GM20431 (cell line): ENCODE results near the gene EGFR.

Experiments
- in situ Hi-C: fragments of 300-500 bp; cut with MseI, MboI; formaldehyde crosslinking; loops from one replicate; pipeline ENCODE4 v1.15.0; 2020; ENCODE audit warnings: low sequenced_read_pairs; ENCODE audit not compliant: unreplicated experiment

Gene EGFR

DNA sequence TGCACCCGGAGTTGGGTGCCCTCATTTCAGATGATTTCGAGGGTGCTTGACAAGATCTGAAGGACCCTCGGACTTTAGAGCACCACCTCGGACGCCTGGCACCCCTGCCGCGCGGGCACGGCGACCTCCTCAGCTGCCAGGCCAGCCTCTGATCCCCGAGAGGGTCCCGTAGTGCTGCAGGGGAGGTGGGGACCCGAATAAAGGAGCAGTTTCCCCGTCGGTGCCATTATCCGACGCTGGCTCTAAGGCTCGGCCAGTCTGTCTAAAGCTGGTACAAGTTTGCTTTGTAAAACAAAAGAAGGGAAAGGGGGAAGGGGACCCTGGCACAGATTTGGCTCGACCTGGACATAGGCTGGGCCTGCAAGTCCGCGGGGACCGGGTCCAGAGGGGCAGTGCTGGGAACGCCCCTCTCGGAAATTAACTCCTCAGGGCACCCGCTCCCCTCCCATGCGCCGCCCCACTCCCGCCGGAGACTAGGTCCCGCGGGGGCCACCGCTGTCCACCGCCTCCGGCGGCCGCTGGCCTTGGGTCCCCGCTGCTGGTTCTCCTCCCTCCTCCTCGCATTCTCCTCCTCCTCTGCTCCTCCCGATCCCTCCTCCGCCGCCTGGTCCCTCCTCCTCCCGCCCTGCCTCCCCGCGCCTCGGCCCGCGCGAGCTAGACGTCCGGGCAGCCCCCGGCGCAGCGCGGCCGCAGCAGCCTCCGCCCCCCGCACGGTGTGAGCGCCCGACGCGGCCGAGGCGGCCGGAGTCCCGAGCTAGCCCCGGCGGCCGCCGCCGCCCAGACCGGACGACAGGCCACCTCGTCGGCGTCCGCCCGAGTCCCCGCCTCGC is at the start of gene EGFR:
EGFR (plus strand) TSS at position 657 of the 830 bp plus-strand sequence. CDS start 261 bp downstream, outside the sequence.
- in situ Hi-C loops: no loop called here

DNA sequence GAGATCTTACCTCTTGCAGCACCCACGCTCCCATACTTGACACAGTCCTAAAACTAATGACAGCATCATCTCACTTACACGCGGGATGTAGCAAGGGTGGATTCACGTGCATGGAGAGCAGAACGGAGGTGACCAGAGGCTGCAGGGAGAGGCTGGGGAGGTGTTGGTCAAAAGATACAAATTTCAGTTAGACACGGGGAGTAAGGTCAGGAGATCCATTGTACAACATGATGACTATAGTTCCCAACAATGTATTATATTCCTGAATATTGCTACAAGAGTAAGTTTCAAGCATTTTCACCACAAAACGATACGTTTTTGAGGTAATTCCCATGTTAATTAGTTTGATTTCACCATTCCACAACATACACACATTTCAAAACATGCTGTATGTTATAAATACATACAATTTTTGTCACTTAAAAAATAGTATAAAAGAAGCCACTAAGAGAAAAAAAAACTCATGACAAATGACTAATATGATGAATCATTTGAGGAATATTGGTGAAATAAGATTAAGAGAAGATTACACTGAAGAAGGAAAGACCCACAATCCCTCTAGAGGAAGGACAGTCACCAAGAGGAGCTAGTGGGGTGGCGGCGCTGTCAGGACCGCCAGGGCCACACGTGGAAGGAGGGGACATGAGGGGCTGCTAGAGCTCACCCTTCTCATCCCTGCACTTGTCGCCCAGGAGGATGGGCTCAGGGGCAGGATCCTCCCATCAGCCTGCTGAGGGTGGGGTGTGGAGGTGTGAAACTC is 49.4 kb upstream of the EGFR start:
- in situ Hi-C loops: no loop called here

DNA sequence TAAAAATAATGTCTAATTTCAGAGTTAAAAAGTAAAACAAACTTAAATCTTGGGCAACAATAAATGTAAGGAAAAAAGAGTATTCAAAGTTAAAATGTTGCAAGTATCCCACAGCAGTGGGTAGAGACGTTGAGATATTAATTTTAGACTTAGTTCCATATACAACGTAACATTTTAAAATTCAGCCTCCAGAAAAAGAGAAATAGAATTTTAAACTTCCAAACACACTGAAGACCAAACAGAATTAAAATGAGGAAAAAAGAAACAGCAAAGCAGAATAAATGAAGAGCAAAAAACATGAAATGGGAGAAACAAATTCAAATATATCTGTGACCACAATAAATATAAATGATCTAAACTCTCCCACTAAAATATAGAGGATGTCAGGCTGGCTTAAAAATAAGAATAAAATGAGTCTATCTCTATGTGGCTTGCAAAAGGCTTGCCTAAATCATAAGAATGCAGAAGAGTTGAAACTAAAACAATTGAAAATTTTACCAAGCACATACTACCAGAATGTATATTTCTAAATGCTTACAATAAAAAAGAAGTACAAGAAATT is 46.0 kb upstream of the EGFR start:
- in situ Hi-C loops: no loop called here

DNA sequence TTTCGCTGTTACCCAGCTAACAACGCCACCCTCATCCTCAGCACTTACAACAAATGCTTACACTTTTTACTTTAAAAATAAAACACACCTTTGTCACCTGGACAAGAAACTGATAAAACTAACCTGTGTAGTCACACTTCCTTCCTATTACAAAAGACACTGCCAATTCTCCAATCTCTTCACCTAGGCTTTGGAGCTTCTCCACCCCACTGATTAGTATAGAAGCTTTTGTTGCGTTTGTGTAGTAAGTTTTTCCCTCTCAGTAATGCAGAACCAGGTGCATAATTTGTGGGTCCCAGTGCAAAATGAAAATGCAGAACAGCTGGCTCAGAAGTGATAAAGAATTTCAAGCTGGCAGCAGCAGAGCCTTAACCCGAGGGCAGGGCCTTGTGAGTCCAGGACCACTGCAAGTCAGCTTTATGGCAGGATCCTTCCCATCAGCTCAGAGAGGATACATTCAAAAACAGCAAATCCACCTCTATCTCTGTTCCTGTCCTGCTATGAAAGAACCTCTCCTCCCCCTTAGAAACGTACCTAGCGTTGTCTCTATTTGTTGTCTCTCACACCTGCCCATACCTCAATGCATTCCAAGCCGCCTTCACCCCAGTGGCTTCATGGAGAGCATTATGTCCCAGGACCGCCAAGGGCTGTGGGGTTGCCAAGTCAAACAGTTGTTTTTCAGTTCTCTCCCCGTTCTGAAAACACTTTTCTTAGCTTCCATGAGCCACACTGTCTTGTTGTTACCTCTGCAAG is 40.3 kb upstream of the EGFR start:
- in situ Hi-C loops: no loop called here

DNA sequence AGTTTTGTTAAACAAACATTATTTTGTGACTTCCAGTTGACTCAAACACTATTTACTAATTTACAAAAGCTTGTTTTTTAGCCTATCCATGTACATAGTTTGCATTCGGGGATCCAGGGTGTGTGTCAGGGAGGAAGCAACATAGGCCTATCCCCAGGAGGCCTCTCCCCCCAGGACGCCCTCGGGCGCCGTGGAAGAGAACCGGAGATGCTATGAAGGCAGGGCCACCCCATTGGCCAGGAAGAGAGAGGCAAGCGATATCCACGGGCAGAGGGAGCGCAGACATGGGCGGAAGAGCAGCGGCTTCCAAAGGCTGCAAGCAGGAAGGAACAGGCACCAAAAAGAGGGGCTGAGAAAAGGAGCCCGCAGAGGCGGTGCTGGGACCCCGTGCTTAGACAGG is 38.3 kb upstream of the EGFR start:
- in situ Hi-C loops: no loop called here

DNA sequence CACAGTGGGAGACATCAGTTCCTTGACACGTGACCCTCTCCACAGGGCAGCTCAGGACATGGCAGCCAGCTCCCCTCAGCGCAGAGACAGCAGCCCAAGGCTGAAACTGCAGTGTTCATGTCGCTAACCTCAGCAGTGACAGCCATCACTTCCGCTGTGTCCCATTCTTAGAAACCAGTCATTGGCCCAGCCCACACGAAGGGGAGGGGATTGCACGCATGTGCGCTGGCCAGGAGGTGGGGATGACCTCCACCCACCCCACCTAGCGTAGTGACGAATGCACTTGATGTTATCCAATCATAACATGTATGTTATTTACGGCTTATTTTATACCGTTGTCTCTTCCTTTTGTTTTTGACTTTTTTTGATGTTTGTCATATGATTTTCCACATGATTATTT is 36.9 kb upstream of the EGFR start:
- in situ Hi-C loops: no loop called here

DNA sequence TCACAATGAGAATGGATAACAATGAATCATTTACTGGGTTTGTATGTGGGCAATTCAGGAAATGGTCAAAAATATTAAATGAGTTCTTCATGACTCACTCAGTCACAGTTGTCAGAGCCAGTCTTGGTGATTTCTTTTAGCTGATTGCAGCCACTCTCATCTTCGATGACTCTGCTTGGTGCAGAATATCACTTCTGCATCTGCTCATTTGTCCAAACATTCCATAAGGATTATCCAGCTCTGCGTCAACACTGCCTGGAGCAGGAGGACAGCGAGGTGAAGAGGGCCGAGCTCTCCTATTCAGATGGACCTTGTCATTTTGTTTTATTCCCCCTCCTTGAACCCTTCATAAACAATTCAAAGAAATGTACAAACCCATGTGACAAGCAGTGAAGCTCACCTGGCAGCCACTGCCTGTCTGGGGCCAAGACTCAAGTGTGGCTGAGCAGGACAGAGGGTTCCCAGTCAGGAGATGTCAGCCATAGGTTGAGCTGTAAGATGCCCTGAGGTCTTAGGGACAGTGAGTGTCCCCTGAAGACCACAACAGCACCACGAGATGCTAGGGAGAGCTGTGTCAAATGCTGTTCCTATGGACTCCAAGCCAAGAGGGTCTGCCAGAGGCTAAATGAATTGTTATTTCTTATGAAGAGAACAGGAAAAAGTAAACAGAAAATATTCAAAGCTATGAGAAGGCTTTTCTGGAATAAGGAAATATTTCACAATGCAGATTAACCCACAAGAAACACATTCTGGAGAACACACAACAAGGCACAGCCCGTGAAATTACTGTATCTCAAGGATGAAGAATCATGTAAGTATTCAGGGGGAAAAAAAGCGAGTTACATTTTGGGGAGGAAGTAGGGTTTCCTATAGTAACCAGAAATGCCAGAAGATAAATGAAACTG is 33.1 kb upstream of the EGFR start:
- in situ Hi-C loops: no loop called here

DNA sequence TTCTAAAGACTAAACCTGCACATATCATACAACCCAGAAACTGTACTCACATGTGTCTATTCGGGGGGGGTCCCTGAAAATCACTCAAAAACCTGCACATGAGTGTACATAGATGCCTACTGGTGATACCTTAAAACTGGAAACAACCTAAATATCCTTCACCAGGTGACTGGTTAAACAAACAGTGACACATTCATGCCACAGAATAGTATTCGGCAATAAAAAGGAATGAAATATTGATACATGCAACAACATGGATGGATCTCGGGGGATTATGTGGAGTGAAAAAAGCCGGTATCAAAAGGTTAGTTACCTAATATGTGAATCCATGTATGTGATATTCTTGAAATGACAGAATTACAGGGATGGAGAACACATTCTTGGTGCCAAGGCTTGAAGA is 32.1 kb upstream of the EGFR start:
- in situ Hi-C loops: no loop called here

DNA sequence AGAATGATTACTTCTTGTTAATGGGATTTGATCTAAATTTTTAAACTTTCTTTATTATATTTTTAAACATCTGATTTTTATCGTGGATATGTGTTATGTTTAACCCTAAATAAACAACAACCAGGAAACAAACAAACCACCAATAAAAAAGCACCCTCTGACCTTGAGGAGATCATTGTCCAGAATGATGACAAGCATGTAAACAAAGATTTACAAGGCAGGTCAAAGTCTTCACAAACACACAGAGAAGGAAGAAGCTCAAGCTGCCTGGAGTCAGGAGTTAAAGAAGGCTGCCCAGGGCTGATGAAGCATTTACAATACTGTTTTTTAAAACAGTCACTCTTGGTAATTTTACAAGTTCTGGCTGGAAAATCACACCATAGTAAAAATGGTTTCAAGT is 31.0 kb upstream of the EGFR start:
- in situ Hi-C loops: no loop called here

DNA sequence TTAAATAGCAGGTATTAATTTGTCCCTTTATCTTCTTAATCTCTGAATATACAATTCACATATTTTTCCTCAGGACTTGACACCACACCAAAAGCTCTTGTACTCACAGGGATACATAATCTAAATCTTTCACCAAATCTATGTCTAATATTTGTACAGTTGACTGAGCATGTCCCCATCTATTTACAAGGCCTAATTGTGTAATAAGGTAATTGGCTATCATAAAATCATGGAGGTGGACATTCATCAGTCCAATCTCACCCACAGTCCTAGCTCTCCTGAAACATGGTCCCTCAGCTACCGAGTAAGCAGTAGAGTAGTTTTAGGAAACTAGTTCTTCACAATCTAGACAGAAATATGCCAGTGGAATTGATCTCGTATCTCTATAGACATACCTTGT is 30.3 kb upstream of the EGFR start:
- in situ Hi-C loops: no loop called here

DNA sequence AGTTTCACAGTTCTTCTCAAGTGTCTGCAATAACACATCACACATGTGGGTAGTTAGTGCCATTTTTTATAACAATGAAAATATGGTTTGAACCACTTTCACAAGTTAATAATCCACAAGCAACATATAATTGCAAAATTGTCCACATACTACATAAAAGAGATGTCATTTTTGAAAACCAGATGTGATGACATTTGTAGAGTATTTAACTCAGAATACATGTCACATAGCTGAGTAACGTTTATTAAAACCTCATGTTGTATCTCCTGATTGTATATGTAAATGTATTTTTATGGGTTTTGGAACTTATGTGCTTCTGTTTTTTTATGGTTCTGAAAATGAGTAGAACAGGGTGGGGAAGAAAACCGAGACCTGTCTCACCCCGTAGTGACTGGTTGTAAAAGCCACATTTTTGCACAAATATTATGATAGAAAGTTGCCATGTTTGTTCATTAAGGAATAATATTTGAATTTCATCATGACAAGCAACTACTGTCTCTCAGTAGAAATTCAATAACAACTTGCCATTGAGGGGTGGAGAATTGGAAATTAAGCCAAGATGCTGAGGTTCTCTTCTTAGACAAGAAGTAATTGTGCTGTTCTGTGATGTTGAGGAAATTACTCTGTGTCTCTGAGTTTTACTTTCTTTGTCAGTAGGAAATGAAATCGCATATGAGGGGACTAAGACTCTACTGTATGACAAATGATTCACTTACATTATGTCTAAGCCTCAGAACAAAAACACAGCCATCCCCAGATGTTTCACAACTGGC is 29.2 kb upstream of the EGFR start:
- in situ Hi-C loops: no loop called here

DNA sequence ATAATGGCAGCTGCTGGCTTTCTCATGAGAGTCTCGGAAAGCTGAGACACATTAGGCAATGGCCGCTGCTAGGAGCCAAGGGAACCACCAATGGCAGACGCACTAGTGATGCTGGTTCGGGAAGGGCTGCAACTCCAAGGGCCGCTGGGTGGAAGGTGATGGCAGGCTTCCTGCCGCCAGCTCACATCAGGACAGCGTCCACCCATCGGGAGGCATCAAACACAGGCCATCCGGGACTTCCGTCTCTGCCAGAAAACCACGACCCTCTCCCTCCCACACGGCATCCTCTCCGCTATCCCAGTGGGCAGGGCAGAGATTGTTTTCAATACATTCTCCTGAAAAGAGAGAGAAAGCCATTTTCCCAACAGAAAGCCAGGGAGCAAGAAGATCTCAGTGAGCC is 27.5 kb upstream of the EGFR start:
- in situ Hi-C loops: no loop called here

DNA sequence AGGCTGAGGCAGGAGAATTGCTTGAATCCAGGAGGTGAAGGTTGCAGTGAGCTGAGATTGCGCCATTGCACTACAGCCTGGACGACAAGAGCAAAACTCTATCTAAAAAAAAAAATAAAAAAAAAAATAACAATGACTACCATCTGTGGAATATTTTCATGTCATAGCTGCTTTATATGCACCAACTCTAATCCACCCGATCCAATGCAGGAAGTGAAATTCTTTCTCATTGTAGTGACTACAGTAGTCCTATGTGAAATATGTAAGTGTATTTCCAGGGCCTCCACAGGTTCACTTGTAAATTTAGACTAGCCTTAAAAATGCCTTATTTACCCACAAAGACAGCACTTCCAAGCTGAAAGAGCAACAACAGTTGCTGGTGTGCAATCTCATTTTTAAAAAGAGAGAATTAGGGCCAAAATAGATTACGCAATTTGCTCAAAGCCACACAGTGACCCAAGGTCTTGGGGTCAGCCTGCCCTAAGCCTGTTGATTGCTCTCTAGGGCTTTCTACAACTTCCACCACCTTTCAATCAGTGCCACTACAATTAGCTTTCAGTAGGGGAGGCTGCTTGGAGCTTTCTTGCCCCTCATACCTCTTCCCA is 25.8 kb upstream of the EGFR start:
- in situ Hi-C loops: no loop called here

DNA sequence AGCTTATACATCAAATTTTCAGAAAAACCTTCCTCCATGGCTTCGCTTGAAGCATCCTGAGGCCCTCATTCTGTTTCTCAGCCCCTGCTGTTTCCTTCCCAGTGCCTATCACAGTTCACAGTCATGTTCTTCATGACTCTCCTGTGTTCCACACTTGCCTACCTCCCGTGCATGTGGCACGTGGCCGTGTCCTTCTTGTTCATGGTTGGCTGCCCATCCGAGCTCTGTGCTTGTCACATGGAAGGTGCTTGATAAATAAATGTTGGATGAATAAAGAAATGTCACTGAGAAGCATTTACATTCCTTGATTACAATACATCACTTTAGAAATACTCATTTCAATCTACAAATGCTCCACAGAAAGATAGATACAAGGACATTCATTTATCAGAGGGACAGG is 23.7 kb upstream of the EGFR start:
- in situ Hi-C loops: no loop called here

DNA sequence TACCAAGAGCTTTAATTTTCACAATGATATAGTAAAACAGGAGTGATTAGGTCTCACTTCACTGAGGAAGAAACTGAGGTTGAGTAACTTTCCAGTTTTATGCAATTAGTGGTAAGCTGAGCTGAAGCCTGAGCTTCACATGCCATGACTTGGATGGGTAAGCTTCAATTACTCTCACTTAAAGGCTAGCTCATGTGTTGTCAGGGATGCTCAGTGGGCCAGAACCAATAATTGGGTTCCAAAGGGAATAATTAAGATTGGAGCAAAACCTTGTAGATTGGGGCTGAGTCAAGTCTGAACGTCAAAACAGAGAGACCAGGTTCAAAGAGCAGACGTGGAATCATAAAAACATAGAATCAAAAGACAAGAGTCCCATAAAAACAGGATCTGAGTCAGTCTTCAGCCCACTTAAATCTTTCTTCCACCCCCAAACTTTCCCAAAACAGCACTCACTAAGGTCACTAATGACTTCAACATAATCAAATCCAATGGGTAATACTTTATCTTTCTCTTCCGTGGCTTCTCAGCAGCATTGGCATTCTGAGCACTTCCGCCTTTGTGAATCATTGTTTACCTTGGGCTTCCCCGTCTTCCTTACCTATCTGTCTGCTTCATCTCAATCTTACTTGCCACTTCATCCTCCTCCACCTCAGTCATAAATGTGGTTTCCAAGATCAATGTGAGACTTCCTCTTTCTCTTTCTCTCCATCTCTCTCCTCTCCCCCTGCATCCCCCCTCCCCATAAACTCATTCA is 23.0 kb upstream of the EGFR start:
- in situ Hi-C loops: no loop called here

DNA sequence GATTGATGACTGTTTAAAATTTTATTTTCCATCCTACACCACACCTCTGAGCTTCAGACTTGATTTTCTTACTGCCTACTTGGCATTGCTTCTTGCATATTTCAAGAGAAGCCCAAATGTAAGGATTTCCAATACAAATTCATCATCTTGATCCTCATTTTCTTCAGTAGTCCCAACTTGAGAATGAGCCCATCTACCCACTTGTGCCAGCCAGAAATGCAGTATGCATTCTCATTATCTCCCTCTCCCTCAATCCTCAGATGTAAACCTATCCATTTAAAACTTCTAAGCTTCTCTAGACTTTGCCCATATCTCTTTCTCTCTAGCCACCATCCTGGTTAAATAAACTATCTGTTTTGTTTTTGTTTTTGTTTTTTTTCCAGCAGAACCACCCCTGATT is 22.4 kb upstream of the EGFR start:
- in situ Hi-C loops: no loop called here

DNA sequence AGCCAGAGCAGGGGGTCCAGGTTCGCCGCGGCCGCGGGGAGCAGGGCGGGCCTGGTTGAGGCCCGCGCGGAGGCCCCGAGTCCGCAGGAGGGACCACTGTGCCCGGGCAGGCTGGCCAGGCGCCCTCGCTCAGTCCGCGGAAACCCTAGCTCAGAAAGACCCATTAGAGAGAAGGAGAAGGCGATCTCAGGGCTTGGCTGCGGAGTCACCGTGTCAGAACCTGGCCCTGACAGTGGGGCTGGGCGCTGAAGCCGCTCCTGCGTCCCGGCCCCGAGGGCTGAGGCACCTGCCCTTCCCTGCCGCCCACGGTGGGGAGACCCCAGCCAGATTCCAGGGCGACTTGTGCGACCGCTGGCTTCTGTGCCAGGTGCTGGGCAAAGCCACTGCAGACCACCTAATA is 14.2 kb upstream of the EGFR start:
- in situ Hi-C loops: no loop called here
